ENCODE measurements around the gene PHF10. TPM values are rescaled to one million over a fixed set of nuclear protein-coding genes. Genes with fewer than 3 reads are reported as not detected.

Gene PHF10
- total and polyA plus RNA-seq, 2 of the 4 experiments (the other 2 are of a cell fraction) = 7.3 to 15.9 TPM

- peak within 1 kb of the TSS; percentile 57 for H4K91ac ChIP-seq (ENCODE audit: insufficient read depth, low read depth, low read length)
- H3K4me3 ChIP-seq (ENCODE audit: insufficient read depth, low read depth, low read length) = peak within 1 kb of the TSS; percentile 89
- H4K20me1 ChIP-seq (ENCODE audit: insufficient read depth, low read length) = no peaks in the 10 kb centered on the region
- no peaks in the 10 kb centered on the region; the same call in 1 of the 2 replicates for H3K36me3 ChIP-seq (ENCODE audit: control insufficient read depth, insufficient read depth, low read length)
- peak within 1 kb of the TSS; percentile 94 for H3K27ac ChIP-seq (ENCODE audit: insufficient read depth, low read length)
- peak within 1 kb of the TSS; percentile 82 for H3K56ac ChIP-seq (ENCODE audit: extremely low read depth, insufficient read depth, low read length)
- peak within 1 kb of the TSS; percentile 61 for H3K18ac ChIP-seq (ENCODE audit: low read depth, low read length)
- no peak within 1 kb of the TSS; the same call in 2 of the 3 replicates for H2BK15ac ChIP-seq (ENCODE audit: low read depth, low read length)
- intact Hi-C loops (cut with micrococcal nuclease) (loop anchor here (2.0 kb wide), 1 partner anchor 29 kb away; no protein-coding TSS in a partner anchor), in situ Hi-C loops (cut with MboI; ENCODE audit: low sequenced_read_pairs) (no loop called here), dilution Hi-C loops (cut with HindIII; ENCODE audit: low sequenced_read_pairs, unreplicated experiment) (no loop called here)
- H3K9ac ChIP-seq (ENCODE audit: low read depth, low read length) = peak within 1 kb of the TSS; percentile 93
- 0% methylated on average over 38 of the region's 90 CpGs; no CpG with 5 or more reads in 1 of the 2 experiments for WGBS, 2 experiments (ENCODE audit: extremely low coverage in 2 of 2, insufficient read length in 1 of 2)
- no peak for TF ChIP-seq FOS (IDR thresholded peaks at IDR 0.05; ENCODE audit: low read depth, low read length)
- TF ChIP-seq POLR2A (IDR thresholded peaks at IDR 0.05; ENCODE audit: low read depth, low read length) = peak; percentile 95
- TF ChIP-seq RCOR1 (IDR thresholded peaks at IDR 0.05; ENCODE audit: insufficient replicate concordance, low read length) = peak; percentile 80
- TF ChIP-seq, protein P1, sequence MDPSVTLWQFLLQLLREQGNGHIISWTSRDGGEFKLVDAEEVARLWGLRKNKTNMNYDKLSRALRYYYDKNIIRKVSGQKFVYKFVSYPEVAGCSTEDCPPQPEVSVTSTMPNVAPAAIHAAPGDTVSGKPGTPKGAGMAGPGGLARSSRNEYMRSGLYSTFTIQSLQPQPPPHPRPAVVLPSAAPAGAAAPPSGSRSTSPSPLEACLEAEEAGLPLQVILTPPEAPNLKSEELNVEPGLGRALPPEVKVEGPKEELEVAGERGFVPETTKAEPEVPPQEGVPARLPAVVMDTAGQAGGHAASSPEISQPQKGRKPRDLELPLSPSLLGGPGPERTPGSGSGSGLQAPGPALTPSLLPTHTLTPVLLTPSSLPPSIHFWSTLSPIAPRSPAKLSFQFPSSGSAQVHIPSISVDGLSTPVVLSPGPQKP (IDR thresholded peaks at IDR 0.05; ENCODE audit: borderline replicate concordance, low read depth, low read length) = peak; percentile 88
- TF ChIP-seq NFE2L2 (IDR thresholded peaks at IDR 0.05; ENCODE audit: low read depth, low read length) = no peak
- peak; percentile 92; the same call in 1 of the 2 replicates for TF ChIP-seq MAZ (IDR thresholded peaks at IDR 0.05; ENCODE audit: borderline replicate concordance, low read depth, low read length)
- peak; percentile 23; the same call in 1 of the 2 replicates for TF ChIP-seq CTCF (conservative IDR thresholded peaks at IDR 0.05; ENCODE audit: low read depth, low read length)
- TF ChIP-seq MAFK (IDR thresholded peaks at IDR 0.05; ENCODE audit: low read depth, low read length) = no peak
- TF ChIP-seq CHD1 (IDR thresholded peaks at IDR 0.05; ENCODE audit: low read depth, low read length) = no peak
- no peak for TF ChIP-seq CEBPB (IDR thresholded peaks at IDR 0.05; ENCODE audit: low read depth, low read length)
- peak; percentile 85 for TF ChIP-seq MXI1 (IDR thresholded peaks at IDR 0.05; ENCODE audit: borderline replicate concordance, low read depth, low read length)
- TF ChIP-seq SMC3 (IDR thresholded peaks at IDR 0.05; ENCODE audit: low read depth, low read length) = peak; percentile 1; the same call in 1 of the 2 replicates
- no peak for TF ChIP-seq RFX5 (IDR thresholded peaks at IDR 0.05; ENCODE audit: low read depth, low read length)
- peak; percentile 47; the same call in 1 of the 2 replicates for TF ChIP-seq BHLHE40 (IDR thresholded peaks at IDR 0.05; ENCODE audit: low read depth, low read length)
- peak; percentile 8; the same call in 1 of the 2 replicates for TF ChIP-seq RAD21 (IDR thresholded peaks at IDR 0.05; ENCODE audit: low read length)
- peak within 1 kb of the TSS; percentile 89 for H2AK9ac ChIP-seq (replicated peaks; ENCODE audit: low read depth, low read length, poor library complexity)
- H2AFZ ChIP-seq (replicated peaks; ENCODE audit: low read length, poor library complexity) = peak within 1 kb of the TSS; percentile 94
- no peaks in the 10 kb centered on the region for H3K9me3 ChIP-seq (ENCODE audit: control insufficient read depth, insufficient read depth, low read length)
- H2BK120ac ChIP-seq (ENCODE audit: low read depth, low read length) = peak within 1 kb of the TSS; percentile 72
- H3K4me1 ChIP-seq (ENCODE audit: control insufficient read depth, insufficient read depth, low read length) = 0 out of 2 replicates have a peak, but pooled peaks cover 2% of the 10 kb centered on the region
- H2BK5ac ChIP-seq (ENCODE audit: low read depth, low read length, poor library complexity, severe bottlenecking) = peak within 1 kb of the TSS; percentile 90
- peaks cover 23 to 29% of the 10 kb centered on the region in 2 experiments for H3K79me1 ChIP-seq (ENCODE audit: low read depth in 1 of 2, low read length in 2 of 2)
- DNase-seq (peak; percentile 94), ATAC-seq (ENCODE audit: low read depth) (peak; percentile 98)
- peak within 1 kb of the TSS; percentile 91 for H3K4me2 ChIP-seq (ENCODE audit: low read depth, low read length)
- H3K27me3 ChIP-seq (ENCODE audit: control insufficient read depth, insufficient read depth, low read length) = no peaks in the 10 kb centered on the region
- BruUV-seq (replicated peaks) = TSS peak; percentile 94
- H4K5ac ChIP-seq (ENCODE audit: low read depth, low read length) = peak within 1 kb of the TSS; percentile 91
- H4K8ac ChIP-seq (ENCODE audit: low read depth in 2 of 2, low read length in 2 of 2) = peak within 1 kb of the TSS; percentile 94 to 98
- ChIA-PET CTCF (interaction anchor here (0.8 to 0.9 kb wide), 2 partner anchors 12 to 32 kb away, joined by 3 read pairs; no protein-coding TSS in a partner anchor), POLR2A (ENCODE audit: unreplicated experiment) (interaction anchor here (0.6 kb wide), 1 partner anchor 537 kb away, joined by 3 read pairs; no protein-coding TSS in a partner anchor)
- 0 out of 2 replicates have a peak, but pooled peaks cover 3% of the 10 kb centered on the region for H3K9me1 ChIP-seq (ENCODE audit: insufficient read depth, low read length)
- peak within 1 kb of the TSS; percentile 63 for H2AK5ac ChIP-seq (ENCODE audit: low read depth, low read length)
- no peak within 1 kb of the TSS for H2BK20ac ChIP-seq (ENCODE audit: low read depth, low read length)
- peak within 1 kb of the TSS; percentile 75 for H3K14ac ChIP-seq (replicated peaks; ENCODE audit: low read depth, low read length)
- peak within 1 kb of the TSS; percentile 83 for H3K23ac ChIP-seq (ENCODE audit: low read depth, low read length)
- peak within 1 kb of the TSS; percentile 85 for H3K4ac ChIP-seq (ENCODE audit: low read depth, low read length)
Observed at GRCh38 chr6:169751242-169752073, 27.2 kb upstream of the PHF10 start, which contains the start of the genes DYNLT2 and ERMARD. DYNLT2 (minus strand) TSS chr6:169751572; CDS start chr6:169751458, 114 bp downstream. ERMARD (plus strand) TSS chr6:169751622; CDS start chr6:169751658, 36 bp downstream.

All from IMR-90 (cell line).